IMR-90 (cell line): Measurements from ENCODE around the gene TBX4. TPM values are rescaled to one million over a fixed set of nuclear protein-coding genes. Genes with fewer than 3 reads are reported as not detected.

Experiments used
- ATAC-seq: fragments of 200-7000 bp; cut with Tn5 transposase; 2 replicates; pipeline ENCODE4 v1.9.1; 2020; ENCODE audit warnings: low read depth, mild to moderate bottlenecking, moderate library complexity
- BruUV-seq: library from RNA; stranded (reverse); fragments of 400-500 nt; replicated peaks from 2 replicates; lab custom pipeline; 2021; lab: Mats Ljungman, UMichigan
- CTCF ChIA-PET: fragments of 300-600 bp; formaldehyde crosslinking; extraction: SDS; loops from one replicate; lab custom pipeline; 2021; ENCODE audit warnings: antibody characterized with exemption; lab: Yijun Ruan, JAX
- POLR2A ChIA-PET: fragments of 300-600 bp; sonication (Branson Sonifier 250); formaldehyde crosslinking; loops from one replicate; lab custom pipeline; 2022; ENCODE audit warnings: antibody characterized with exemption; ENCODE audit not compliant: unreplicated experiment; lab: Charles Lee
- DNase-seq: peaks from one replicate; pipeline ENCODE4 v3.0.0; 2013
- H2AFZ ChIP-seq: replicated peaks from 2 replicates; pipeline ENCODE3; 2013; ENCODE audit warnings: low read length, mild to moderate bottlenecking; ENCODE audit not compliant: poor library complexity
- H2AK5ac ChIP-seq: 2 replicates; pipeline ENCODE4 v1.6.1; 2013; ENCODE audit warnings: low read depth, low read length, inconsistent platforms
- H2AK9ac ChIP-seq: replicated peaks from 2 replicates; pipeline ENCODE3; 2013; ENCODE audit warnings: mild to moderate bottlenecking, low read depth, low read length, moderate library complexity; ENCODE audit not compliant: poor library complexity
- H2BK120ac ChIP-seq: 2 replicates; pipeline ENCODE4 v1.6.1; 2013; ENCODE audit warnings: low read depth, low read length, inconsistent platforms
- H2BK15ac ChIP-seq: 3 replicates; pipeline ENCODE4 v1.6.1; 2013; ENCODE audit warnings: low read depth, low read length, inconsistent platforms
- H2BK20ac ChIP-seq: 2 replicates; pipeline ENCODE4 v1.6.1; 2013; ENCODE audit warnings: low read depth, mild to moderate bottlenecking, inconsistent platforms, low read length, moderate library complexity
- H2BK5ac ChIP-seq: 2 replicates; pipeline ENCODE4 v1.6.1; 2013; ENCODE audit warnings: mild to moderate bottlenecking, low read depth, low read length, inconsistent platforms; ENCODE audit not compliant: poor library complexity, severe bottlenecking
- H3K14ac ChIP-seq: replicated peaks from 2 replicates; pipeline ENCODE4 v1.6.1; 2013; ENCODE audit warnings: low read depth, low read length, inconsistent platforms
- H3K18ac ChIP-seq: 2 replicates; pipeline ENCODE4 v1.6.1; 2013; ENCODE audit warnings: low read depth, low read length, control low read depth
- H3K23ac ChIP-seq: 2 replicates; pipeline ENCODE4 v1.6.1; 2013; ENCODE audit warnings: low read depth, low read length, inconsistent platforms
- H3K27ac ChIP-seq: 2 replicates; pipeline ENCODE4 v1.5.1; 2013; ENCODE audit warnings: mild to moderate bottlenecking, control low read depth, low read length; ENCODE audit not compliant: insufficient read depth
- H3K27me3 ChIP-seq: 2 replicates; pipeline ENCODE4 v1.6.1; 2013; ENCODE audit warnings: low read length; ENCODE audit not compliant: control insufficient read depth, insufficient read depth
- H3K36me3 ChIP-seq: 2 replicates; pipeline ENCODE4 v1.6.1; 2013; ENCODE audit warnings: low read length, mixed read lengths; ENCODE audit not compliant: control insufficient read depth, insufficient read depth
- H3K4ac ChIP-seq: 2 replicates; pipeline ENCODE4 v1.6.1; 2013; ENCODE audit warnings: low read depth, low read length, inconsistent platforms
- H3K4me1 ChIP-seq: 2 replicates; pipeline ENCODE4 v1.6.1; 2013; ENCODE audit warnings: low read length, mixed read lengths; ENCODE audit not compliant: control insufficient read depth, insufficient read depth
- H3K4me2 ChIP-seq: 2 replicates; pipeline ENCODE4 v1.6.1; 2013; ENCODE audit warnings: low read depth, mild to moderate bottlenecking, control low read depth, low read length, moderate library complexity
- H3K4me3 ChIP-seq: 2 replicates; pipeline ENCODE4 v1.5.1; 2013; ENCODE audit warnings: low read depth, mild to moderate bottlenecking, control low read depth, low read length, moderate library complexity; ENCODE audit not compliant: insufficient read depth
- H3K56ac ChIP-seq: 2 replicates; pipeline ENCODE4 v1.6.1; 2013; ENCODE audit warnings: low read length, inconsistent platforms; ENCODE audit not compliant: insufficient read depth; ENCODE audit errors: extremely low read depth
- H3K79me1 ChIP-seq, 2 experiments: 2 replicates each; pipeline ENCODE4 v1.6.1; 2013; ENCODE audit warnings: low read length in 2 of 2, inconsistent platforms in 1 of 2, low read depth in 1 of 2
- H3K9ac ChIP-seq: 2 replicates; pipeline ENCODE4 v1.6.1; 2013; ENCODE audit warnings: low read depth, low read length, control low read depth
- H3K9me1 ChIP-seq: 2 replicates; pipeline ENCODE4 v1.6.1; 2013; ENCODE audit warnings: low read length, inconsistent platforms; ENCODE audit not compliant: insufficient read depth
- H3K9me3 ChIP-seq: 2 replicates; pipeline ENCODE4 v1.6.1; 2013; ENCODE audit warnings: low read length; ENCODE audit not compliant: control insufficient read depth, insufficient read depth
- H4K20me1 ChIP-seq: 2 replicates; pipeline ENCODE4 v1.6.1; 2013; ENCODE audit warnings: low read length, inconsistent platforms; ENCODE audit not compliant: insufficient read depth
- H4K5ac ChIP-seq: 2 replicates; pipeline ENCODE4 v1.6.1; 2013; ENCODE audit warnings: mild to moderate bottlenecking, low read depth, low read length, control low read depth
- H4K8ac ChIP-seq, 2 experiments: 2 replicates each; pipeline ENCODE4 v1.6.1; 2013; ENCODE audit warnings: low read depth in 2 of 2, low read length in 2 of 2, control low read depth in 1 of 2, inconsistent platforms in 1 of 2
- H4K91ac ChIP-seq: 2 replicates; pipeline ENCODE4 v1.6.1; 2013; ENCODE audit warnings: low read depth, low read length, inconsistent platforms; ENCODE audit not compliant: insufficient read depth
- CEBPB ChIP-seq: IDR thresholded peaks from 2 replicates; pipeline ENCODE4 v1.6.1; 2012; ENCODE audit warnings: low read depth, low read length, improper control_type of control experiment
- FOS ChIP-seq: fragments of 150-350 bp; IDR thresholded peaks from 2 replicates; pipeline ENCODE4 v1.6.1; 2016; ENCODE audit warnings: low read depth, low read length
- WGBS, 2 experiments: methylation state at CpG; one replicate each; pipeline versions ENCODE4 v1.1.5 to v1.1.7; 2013; ENCODE audit warnings: missing lambda C conversion rate in 2 of 2; ENCODE audit not compliant: insufficient read length in 1 of 2; ENCODE audit errors: extremely low coverage in 2 of 2; 5-methylcytosine and 5-hydroxymethylcytosine counted together
- dilution Hi-C: fragments of 300-500 bp; cut with HindIII; formaldehyde crosslinking; loops from one replicate; pipeline ENCODE4 v1.14.3; 2018; ENCODE audit warnings: low sequenced_read_pairs; ENCODE audit not compliant: unreplicated experiment
- in situ Hi-C: fragments of 300-500 bp; cut with MboI; formaldehyde crosslinking; loops from 3 replicates; pipeline ENCODE4 v1.14.3; 2019; ENCODE audit warnings: low sequenced_read_pairs, inconsistent platforms, mixed read lengths
- intact Hi-C: fragments of 100-400 bp; cut with micrococcal nuclease; formaldehyde crosslinking; loops from 2 replicates; pipeline ENCODE4 v1.10.0; 2022
- polyA plus RNA-seq, 3 experiments: library from polyadenylated mRNA; depleted of rRNA; stranded (reverse); fragments of >200 nt; gene quantifications; 2 replicates each; pipeline ENCODE4 v1.2.3, GENCODE V29; 2012; ENCODE audit warnings: low replicate concordance in 1 of 3
- total RNA-seq: library from RNA; depleted of rRNA; stranded (reverse); fragments of >200 nt; gene quantifications from 2 replicates; pipeline ENCODE4 v1.2.3, GENCODE V29; 2012

TBX4 gene
- total and polyA plus RNA-seq, 2 of the 4 experiments (the other 2 are of a cell fraction) = 0.05 TPM; not detected in 1

- peak; percentile 74 for ATAC-seq
- CTCF ChIA-PET = interaction anchor here (1.1 kb wide), 1 partner anchor 47 kb away, joined by 3 read pairs; no protein-coding TSS in a partner anchor
Measured at GRCh38 chr17:61468263-61468907, 16.2 kb downstream of the TBX4 start.

More at GRCh38 chr17:61468263-61468907, 16.2 kb downstream of the TBX4 start:
- Histone ChIP-seq H3K4me2 (peak overlapping the region; percentile 61), H3K27ac (peak overlapping the region; percentile 27; the same call in 1 of the 2 replicates), H3K4ac (peak overlapping the region; percentile 48), H2AFZ (peak overlapping the region; percentile 87), H3K14ac (peak overlapping the region; percentile 12; the same call in 1 of the 2 replicates), H3K9me1 (peaks cover 15% of the 10 kb centered on the region; the same call in 1 of the 2 replicates), H3K4me3 (no peak overlapping the region), H2AK5ac (peak overlapping the region; percentile 64; the same call in 1 of the 2 replicates), H3K9me3 (no peaks in the 10 kb centered on the region), H4K5ac (peak overlapping the region; percentile 86; the same call in 1 of the 2 replicates), H2BK5ac (peak overlapping the region; percentile 20), H2BK20ac (no peak overlapping the region), H4K8ac (peak overlapping the region; percentile 48 to 74; a peak in 2 of 4 replicates), H2BK120ac (peak overlapping the region; percentile 55), H3K9ac (no peak overlapping the region; the same call in 1 of the 2 replicates), H3K36me3 (no peaks in the 10 kb centered on the region), H2AK9ac (peak overlapping the region; percentile 22), H4K91ac (peak overlapping the region; percentile 69; the same call in 1 of the 2 replicates), H3K23ac (no peak overlapping the region), H3K18ac (peak overlapping the region; percentile 65; the same call in 1 of the 2 replicates), H3K27me3 (peaks cover 10% of the 10 kb centered on the region), H2BK15ac (peak overlapping the region; percentile 32; the same call in 1 of the 3 replicates), H3K4me1 (peaks cover 18% of the 10 kb centered on the region), H3K56ac (no peak overlapping the region), H3K79me1 (no peaks in the 10 kb centered on the region), H4K20me1 (no peaks in the 10 kb centered on the region)
- TF ChIP-seq CEBPB = no peak
- peak; percentile 55 for TF ChIP-seq FOS
- WGBS, 2 experiments = no CpG with 5 or more reads among the region's 8 CpGs
- dilution Hi-C loops (no loop called here), intact Hi-C loops (no loop called here), in situ Hi-C loops (no loop called here)
- BruUV-seq = no TSS peak
- POLR2A ChIA-PET = no interaction called here
- peak; percentile 79 for DNase-seq
